Measurements from ENCODE around the gene ZNF32. TPM values are rescaled to one million over a fixed set of nuclear protein-coding genes. Genes with fewer than 3 reads are reported as not detected.

The ZNF32 gene
- polyA plus RNA-seq, 1 donor from 2014 or later = 162 TPM

DNA sequence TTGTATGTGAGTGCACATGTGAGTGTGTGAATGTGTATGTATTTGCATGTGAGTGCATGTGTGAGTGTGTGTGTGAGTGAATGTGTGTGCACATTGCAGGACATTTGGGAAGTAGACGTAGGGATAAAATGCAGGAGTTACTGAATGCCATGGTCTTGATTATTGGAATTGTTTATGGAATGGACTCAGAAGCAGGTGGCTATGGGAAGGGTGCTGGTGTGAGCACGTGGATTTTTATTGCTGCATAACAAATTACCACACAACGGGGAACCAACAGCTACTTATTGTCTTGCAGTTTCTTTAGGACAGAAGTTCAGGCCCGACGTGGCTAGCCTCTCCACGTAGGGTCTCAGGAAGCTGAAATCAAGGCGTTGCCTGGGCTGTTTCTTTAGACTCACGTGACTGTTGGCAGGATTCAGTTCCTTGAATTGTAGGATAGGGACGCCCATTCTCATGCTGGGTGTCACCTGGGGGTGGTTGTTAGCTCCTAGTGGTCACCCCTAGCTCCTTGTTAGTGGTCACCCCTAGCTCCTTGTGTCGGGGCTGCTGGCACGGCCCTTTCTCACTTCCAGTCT lies 48.3 kb upstream of the ZNF32 start:
- no peaks in the 10 kb centered on the region for H3K9me3 ChIP-seq (ENCODE audit: low read length)
- H3K27me3 ChIP-seq (ENCODE audit: insufficient read depth, low read depth, low read length) = no peaks in the 10 kb centered on the region
- H3K4me2 ChIP-seq (ENCODE audit: low read length) = no peak overlapping the region
- H4K20me1 ChIP-seq (ENCODE audit: insufficient read depth) = no peaks in the 10 kb centered on the region
- no peak overlapping the region for H2AFZ ChIP-seq (ENCODE audit: low read depth, low read length)
- H3F3A ChIP-seq (ENCODE audit: insufficient read depth, low read length, poor library complexity, severe bottlenecking) = no peaks in the 10 kb centered on the region
- no peak overlapping the region for H3K27ac ChIP-seq (ENCODE audit: low read length)
- TF ChIP-seq, protein P1, sequence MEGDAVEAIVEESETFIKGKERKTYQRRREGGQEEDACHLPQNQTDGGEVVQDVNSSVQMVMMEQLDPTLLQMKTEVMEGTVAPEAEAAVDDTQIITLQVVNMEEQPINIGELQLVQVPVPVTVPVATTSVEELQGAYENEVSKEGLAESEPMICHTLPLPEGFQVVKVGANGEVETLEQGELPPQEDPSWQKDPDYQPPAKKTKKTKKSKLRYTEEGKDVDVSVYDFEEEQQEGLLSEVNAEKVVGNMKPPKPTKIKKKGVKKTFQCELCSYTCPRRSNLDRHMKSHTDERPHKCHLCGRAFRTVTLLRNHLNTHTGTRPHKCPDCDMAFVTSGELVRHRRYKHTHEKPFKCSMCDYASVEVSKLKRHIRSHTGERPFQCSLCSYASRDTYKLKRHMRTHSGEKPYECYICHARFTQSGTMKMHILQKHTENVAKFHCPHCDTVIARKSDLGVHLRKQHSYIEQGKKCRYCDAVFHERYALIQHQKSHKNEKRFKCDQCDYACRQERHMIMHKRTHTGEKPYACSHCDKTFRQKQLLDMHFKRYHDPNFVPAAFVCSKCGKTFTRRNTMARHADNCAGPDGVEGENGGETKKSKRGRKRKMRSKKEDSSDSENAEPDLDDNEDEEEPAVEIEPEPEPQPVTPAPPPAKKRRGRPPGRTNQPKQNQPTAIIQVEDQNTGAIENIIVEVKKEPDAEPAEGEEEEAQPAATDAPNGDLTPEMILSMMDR (IDR thresholded peaks at IDR 0.05; ENCODE audit: poor library complexity, severe bottlenecking) = no peak
- H3K9me2 ChIP-seq (ENCODE audit: insufficient read depth, low read length) = no peaks in the 10 kb centered on the region
- no peak overlapping the region for H3K4me3 ChIP-seq (ENCODE audit: low read length)
- H3K9ac ChIP-seq (ENCODE audit: low read length) = no peak overlapping the region
- H3K79me2 ChIP-seq (replicated peaks; ENCODE audit: insufficient read depth, low read length) = no peaks in the 10 kb centered on the region
- H3K36me3 ChIP-seq (ENCODE audit: insufficient read depth, low read length) = no peaks in the 10 kb centered on the region

DNA sequence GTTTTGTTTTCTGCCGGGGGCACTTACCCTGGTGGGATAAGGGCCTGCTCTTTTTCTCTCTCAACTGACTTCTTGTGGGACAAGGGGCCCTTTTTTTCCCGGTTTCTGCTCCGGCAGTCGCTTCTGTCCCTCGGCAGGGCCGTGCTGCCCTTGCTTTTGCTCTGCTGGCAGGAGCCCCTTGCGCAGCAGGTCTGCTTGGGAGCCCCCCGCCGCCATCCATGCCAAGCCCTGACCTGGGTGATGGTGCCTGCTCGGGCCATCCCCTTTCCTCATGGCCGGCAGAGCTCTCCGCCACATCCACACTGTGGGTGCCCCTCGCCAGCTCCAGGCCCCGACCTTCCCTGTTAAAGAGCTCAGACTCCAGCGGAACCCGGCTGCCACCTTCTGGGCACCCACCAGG lies 47.0 kb upstream of the ZNF32 start:
- Histone ChIP-seq H3K27ac (ENCODE audit: low read length) (no peak overlapping the region), H3K9me2 (ENCODE audit: insufficient read depth, low read length) (no peaks in the 10 kb centered on the region), H3K4me3 (ENCODE audit: low read length) (no peak overlapping the region), H3F3A (ENCODE audit: insufficient read depth, low read length, poor library complexity, severe bottlenecking) (no peaks in the 10 kb centered on the region), H2AFZ (ENCODE audit: low read depth, low read length) (no peak overlapping the region), H4K20me1 (ENCODE audit: insufficient read depth) (no peaks in the 10 kb centered on the region), H3K79me2 (replicated peaks; ENCODE audit: insufficient read depth, low read length) (no peaks in the 10 kb centered on the region), H3K36me3 (ENCODE audit: insufficient read depth, low read length) (no peaks in the 10 kb centered on the region), H3K27me3 (ENCODE audit: insufficient read depth, low read depth, low read length) (peaks cover 4% of the 10 kb centered on the region), H3K4me2 (ENCODE audit: low read length) (no peak overlapping the region), H3K9me3 (ENCODE audit: low read length) (no peaks in the 10 kb centered on the region), H3K9ac (ENCODE audit: low read length) (no peak overlapping the region)
- TF ChIP-seq SMC3 (conservative IDR thresholded peaks at IDR 0.05; ENCODE audit: poor library complexity) (no peak), EP300 (conservative IDR thresholded peaks at IDR 0.05; ENCODE audit: poor library complexity, severe bottlenecking) (no peak), RAD21 (conservative IDR thresholded peaks at IDR 0.05) (no peak), MXI1 (conservative IDR thresholded peaks at IDR 0.05; ENCODE audit: poor library complexity, severe bottlenecking) (no peak), EZH2 (IDR thresholded peaks at IDR 0.05; ENCODE audit: borderline replicate concordance, insufficient read depth, low read length, poor library complexity, severe bottlenecking) (no peak), TAF1 (IDR thresholded peaks at IDR 0.05; ENCODE audit: low read depth) (no peak), POLR2AphosphoS5 (IDR thresholded peaks at IDR 0.05) (no peak)
- TF ChIP-seq, protein P2, sequence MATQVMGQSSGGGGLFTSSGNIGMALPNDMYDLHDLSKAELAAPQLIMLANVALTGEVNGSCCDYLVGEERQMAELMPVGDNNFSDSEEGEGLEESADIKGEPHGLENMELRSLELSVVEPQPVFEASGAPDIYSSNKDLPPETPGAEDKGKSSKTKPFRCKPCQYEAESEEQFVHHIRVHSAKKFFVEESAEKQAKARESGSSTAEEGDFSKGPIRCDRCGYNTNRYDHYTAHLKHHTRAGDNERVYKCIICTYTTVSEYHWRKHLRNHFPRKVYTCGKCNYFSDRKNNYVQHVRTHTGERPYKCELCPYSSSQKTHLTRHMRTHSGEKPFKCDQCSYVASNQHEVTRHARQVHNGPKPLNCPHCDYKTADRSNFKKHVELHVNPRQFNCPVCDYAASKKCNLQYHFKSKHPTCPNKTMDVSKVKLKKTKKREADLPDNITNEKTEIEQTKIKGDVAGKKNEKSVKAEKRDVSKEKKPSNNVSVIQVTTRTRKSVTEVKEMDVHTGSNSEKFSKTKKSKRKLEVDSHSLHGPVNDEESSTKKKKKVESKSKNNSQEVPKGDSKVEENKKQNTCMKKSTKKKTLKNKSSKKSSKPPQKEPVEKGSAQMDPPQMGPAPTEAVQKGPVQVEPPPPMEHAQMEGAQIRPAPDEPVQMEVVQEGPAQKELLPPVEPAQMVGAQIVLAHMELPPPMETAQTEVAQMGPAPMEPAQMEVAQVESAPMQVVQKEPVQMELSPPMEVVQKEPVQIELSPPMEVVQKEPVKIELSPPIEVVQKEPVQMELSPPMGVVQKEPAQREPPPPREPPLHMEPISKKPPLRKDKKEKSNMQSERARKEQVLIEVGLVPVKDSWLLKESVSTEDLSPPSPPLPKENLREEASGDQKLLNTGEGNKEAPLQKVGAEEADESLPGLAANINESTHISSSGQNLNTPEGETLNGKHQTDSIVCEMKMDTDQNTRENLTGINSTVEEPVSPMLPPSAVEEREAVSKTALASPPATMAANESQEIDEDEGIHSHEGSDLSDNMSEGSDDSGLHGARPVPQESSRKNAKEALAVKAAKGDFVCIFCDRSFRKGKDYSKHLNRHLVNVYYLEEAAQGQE (IDR thresholded peaks at IDR 0.05; ENCODE audit: borderline replicate concordance) = no peak
- TF ChIP-seq, protein P1 (IDR thresholded peaks at IDR 0.05; ENCODE audit: poor library complexity, severe bottlenecking) = no peak

Measured in neural cell (in vitro differentiated cells).